HL-60/S4 treated with phorbol 12-myristate 13-acetate at 8.2 ng/mL for 4 days and 3 days (cell line): ENCODE measurements around the gene ECHDC3.

ENCODE experiments used
- in situ Hi-C: fragments of 300-500 bp; cut with MboI; formaldehyde crosslinking; loops from 2 replicates; pipeline ENCODE4 v1.15.0; 2022; ENCODE audit warnings: low sequenced_read_pairs

The ECHDC3 gene

GRCh38 chr10:11808808-11809207 is 66.6 kb downstream of the ECHDC3 start:
- in situ Hi-C loops, result no loop called here

DNA sequence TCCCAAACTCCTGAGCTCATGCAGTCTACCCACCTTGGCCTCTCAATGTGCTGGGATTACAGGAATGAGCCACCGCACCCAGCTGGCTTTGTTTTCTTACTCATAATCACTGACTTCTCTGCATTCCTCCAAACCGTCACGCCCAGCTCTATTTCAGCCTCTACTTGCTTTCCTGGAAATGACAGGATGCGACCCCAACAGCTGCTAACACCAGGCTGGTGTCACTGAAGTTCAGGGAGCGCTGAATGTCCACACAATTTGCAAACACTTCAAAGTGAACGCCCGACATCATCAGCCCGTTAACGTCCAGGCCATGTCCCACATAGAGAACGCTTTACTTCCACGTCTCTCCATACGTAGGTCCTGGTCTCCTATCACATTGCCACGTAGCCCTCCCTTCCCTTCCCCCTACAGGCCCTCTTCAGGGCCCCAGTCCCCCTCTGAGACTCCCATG is 68.2 kb downstream of the ECHDC3 start:
- in situ Hi-C loops, result no loop called here

DNA sequence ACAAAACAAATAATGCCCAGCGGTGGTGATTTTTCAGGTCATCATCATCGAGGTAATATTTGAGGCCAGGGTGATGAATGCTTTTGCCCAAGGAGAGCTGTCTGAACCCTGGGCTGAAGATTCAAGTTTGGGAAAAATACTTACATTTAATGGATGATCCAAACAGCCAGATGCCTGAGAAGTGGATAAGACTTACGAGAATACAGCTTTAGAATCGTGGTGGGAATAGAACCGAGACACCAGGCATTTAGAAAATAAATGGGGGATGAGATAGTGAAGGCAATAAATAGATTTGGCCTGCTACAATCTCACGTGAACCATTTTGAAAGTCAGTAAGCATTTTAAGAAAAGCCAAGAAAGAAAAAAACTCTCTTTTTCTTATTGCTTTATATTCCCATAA is 68.8 kb downstream of the ECHDC3 start:
- in situ Hi-C loops, result no loop called here

DNA sequence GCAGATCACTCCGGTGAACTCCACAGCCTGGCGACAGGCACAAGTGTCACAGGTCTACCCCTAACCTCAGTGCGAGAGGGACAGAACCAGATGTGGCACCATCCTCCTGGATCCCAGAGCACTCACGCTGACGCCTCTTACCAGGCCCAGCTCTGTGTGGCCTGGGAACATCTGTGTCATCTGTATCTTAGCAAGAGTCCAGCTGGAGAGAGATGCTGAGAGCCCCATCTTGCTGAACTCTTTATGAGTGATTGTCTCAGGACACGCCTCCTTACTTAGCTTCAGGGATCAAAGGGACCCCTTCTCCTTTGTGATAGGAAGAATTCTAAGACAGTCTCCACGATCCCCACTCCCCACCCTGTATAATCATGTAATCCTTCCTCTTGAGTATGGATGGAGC is 71.0 kb downstream of the ECHDC3 start:
- in situ Hi-C loops, result no loop called here
